ENCODE results near the gene OR10AD1.

Gene OR10AD1

GRCh38 chr12:48189331-48190125, 13.6 kb downstream of the OR10AD1 start:
- DNase-seq, result peak; percentile 84

- DNase-seq, result no peak
Measured at GRCh38 chr12:48187916-48188695, 15.0 kb downstream of the OR10AD1 start.

GRCh38 chr12:48185181-48185919, 17.7 kb downstream of the OR10AD1 start:
- DNase-seq, result no peak

GRCh38 chr12:48184549-48184922, 18.6 kb downstream of the OR10AD1 start:
- no peak for DNase-seq

GRCh38 chr12:48183876-48184548, 19.1 kb downstream of the OR10AD1 start:
- DNase-seq, result no peak

- peak; percentile 70 for DNase-seq
Measured at GRCh38 chr12:48183091-48183875, 19.8 kb downstream of the OR10AD1 start, which contains the start of gene CCDC184. Gene CCDC184 (plus strand): TSS chr12:48183644. CDS start chr12:48184123, 479 bp downstream.

- DNase-seq, result no peak
Measured at GRCh38 chr12:48182631-48183030, 20.5 kb downstream of the OR10AD1 start.

- DNase-seq, result no peak
Measured at GRCh38 chr12:48180857-48181495, 22.1 kb downstream of the OR10AD1 start.

- no peak for DNase-seq
Measured at GRCh38 chr12:48180424-48180823, 22.7 kb downstream of the OR10AD1 start.

GRCh38 chr12:48179466-48179865, 23.6 kb downstream of the OR10AD1 start:
- DNase-seq, result no peak

GRCh38 chr12:48177982-48178381, 25.1 kb downstream of the OR10AD1 start:
- DNase-seq, result no peak

GRCh38 chr12:48176417-48176751, 26.7 kb downstream of the OR10AD1 start:
- no peak for DNase-seq

- no peak for DNase-seq
Measured at GRCh38 chr12:48175613-48176416, 27.3 kb downstream of the OR10AD1 start.

- no peak for DNase-seq
Measured at GRCh38 chr12:48169011-48169410, 34.1 kb downstream of the OR10AD1 start.

- peak; percentile 80 for DNase-seq
Measured at GRCh38 chr12:48165089-48165981, 37.8 kb downstream of the OR10AD1 start.

- no peak for DNase-seq
Measured at GRCh38 chr12:48164451-48164850, 38.6 kb downstream of the OR10AD1 start.

- DNase-seq, result no peak
Measured at GRCh38 chr12:48163150-48163747, 39.8 kb downstream of the OR10AD1 start.

GRCh38 chr12:48160807-48161206, 42.3 kb downstream of the OR10AD1 start:
- DNase-seq, result peak; percentile 95

- peak; percentile 16 for DNase-seq
Measured at GRCh38 chr12:48160046-48160445, 43.0 kb downstream of the OR10AD1 start.
